Astrocyte of the cerebellum (primary cell): Measurements from ENCODE around the gene CAPN12.
"Not testable (repeated sequence)": the region's sequence is repeated elsewhere in the genome, so short reads cannot be mapped to it uniquely, and the experiment has no call there.

ENCODE experiments used
- DNase-seq: peaks from one replicate; pipeline ENCODE4 v3.0.0-alpha.2; 2011; ENCODE audit warnings: low read depth
- H3K4me3 ChIP-seq: 2 replicates; pipeline ENCODE4 v1.5.1; 2011; ENCODE audit warnings: mild to moderate bottlenecking, low read depth, low read length, moderate library complexity
- in situ Hi-C: cut with HindIII; loops from 2 replicates; pipeline ENCODE4 v1.10.0; 2017; ENCODE audit warnings: low sequenced_read_pairs
- TF ChIP-seq, protein P1 (sequence below): IDR thresholded peaks from 2 replicates; pipeline ENCODE4 v1.5.1; 2012; ENCODE audit warnings: low read length, low read depth, moderate library complexity, mild to moderate bottlenecking; ENCODE audit errors: missing control alignments

CAPN12 gene

DNA sequence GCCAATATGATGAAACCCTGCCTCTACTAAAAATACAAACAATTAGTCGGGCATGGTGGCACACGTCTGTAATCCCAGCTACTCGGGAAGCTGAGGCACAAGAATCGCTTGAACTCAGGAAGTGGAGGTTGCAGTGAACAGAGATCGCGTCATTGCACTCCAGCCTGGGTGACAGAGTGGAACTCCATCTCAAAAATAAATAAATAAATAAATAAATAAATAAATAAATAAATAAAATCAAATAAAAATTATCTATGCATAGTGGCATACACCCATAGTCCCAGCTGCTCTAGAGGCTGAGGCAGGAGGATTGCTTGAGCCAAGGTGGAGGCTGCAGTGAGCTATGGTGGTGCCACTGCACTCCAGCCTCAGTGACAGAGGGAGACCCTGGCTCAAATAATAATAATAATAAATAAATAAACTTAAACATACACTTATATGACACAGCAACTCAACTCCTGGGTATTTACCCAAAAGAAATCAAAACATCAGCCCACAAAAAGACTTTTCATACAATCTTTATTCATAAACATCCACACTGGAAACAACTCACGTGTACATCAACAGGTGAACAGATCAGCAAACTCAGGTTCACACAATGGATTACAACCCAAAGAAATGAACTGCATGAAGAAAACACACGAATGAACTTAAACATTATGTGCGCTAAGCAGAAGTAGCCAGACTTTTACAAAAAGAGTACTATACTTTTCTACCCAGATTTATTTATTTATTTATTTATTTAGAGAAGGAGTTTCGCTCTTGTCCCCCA is 22.2 kb upstream of the CAPN12 start:
- TF ChIP-seq, protein P1, sequence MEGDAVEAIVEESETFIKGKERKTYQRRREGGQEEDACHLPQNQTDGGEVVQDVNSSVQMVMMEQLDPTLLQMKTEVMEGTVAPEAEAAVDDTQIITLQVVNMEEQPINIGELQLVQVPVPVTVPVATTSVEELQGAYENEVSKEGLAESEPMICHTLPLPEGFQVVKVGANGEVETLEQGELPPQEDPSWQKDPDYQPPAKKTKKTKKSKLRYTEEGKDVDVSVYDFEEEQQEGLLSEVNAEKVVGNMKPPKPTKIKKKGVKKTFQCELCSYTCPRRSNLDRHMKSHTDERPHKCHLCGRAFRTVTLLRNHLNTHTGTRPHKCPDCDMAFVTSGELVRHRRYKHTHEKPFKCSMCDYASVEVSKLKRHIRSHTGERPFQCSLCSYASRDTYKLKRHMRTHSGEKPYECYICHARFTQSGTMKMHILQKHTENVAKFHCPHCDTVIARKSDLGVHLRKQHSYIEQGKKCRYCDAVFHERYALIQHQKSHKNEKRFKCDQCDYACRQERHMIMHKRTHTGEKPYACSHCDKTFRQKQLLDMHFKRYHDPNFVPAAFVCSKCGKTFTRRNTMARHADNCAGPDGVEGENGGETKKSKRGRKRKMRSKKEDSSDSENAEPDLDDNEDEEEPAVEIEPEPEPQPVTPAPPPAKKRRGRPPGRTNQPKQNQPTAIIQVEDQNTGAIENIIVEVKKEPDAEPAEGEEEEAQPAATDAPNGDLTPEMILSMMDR, result no peak
- DNase-seq, result no peak

DNA sequence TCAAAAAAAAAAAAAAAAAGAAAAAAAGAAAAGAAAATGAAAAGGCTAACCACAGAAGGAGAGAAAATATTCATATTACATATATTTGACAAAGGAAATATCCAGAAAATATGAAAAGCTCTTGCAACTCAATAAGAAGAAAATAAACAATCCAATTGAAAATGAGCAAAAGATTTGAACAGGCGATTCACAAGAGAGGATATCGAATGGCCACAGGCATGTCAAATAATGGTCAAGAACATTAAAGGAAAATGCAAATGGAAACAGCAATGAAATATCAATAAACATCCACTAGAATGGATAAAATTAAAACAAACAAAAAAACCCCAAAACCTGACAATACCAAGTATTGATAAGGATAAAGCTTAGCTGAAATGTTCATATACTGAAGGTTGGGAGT is 20.9 kb upstream of the CAPN12 start:
- DNase-seq, result no peak
- in situ Hi-C loops, result no loop called here

More for the DNA sequence above, 22.2 kb upstream of the CAPN12 start:
- H3K4me3 ChIP-seq, result no peak overlapping the region
- in situ Hi-C loops, result no loop called here

DNA sequence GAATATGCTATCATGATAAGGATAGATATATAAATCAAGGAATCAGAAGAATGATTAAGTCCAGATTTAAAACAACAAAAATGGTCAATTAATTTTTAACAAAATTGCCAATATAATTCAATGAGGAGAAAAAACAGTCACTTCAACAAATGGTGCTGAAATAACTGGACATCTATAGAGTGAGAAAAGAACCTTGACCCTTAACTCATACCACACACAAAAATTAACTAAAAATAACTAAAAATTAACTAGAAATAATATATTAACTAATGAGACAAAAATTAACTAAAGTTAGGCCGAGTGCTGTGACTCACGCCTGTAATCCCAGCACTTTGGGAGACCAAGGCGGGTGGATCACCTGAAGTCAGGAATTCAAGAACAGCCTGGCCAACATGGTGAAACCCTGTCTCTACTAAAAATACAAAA is 19.5 kb upstream of the CAPN12 start:
- in situ Hi-C loops, result no loop called here
- no peak overlapping the region for H3K4me3 ChIP-seq
- no peak for DNase-seq
- TF ChIP-seq, protein P1, result no peak

More for the DNA sequence above, 20.9 kb upstream of the CAPN12 start:
- no peak overlapping the region for H3K4me3 ChIP-seq
- TF ChIP-seq, protein P1, result no peak

DNA sequence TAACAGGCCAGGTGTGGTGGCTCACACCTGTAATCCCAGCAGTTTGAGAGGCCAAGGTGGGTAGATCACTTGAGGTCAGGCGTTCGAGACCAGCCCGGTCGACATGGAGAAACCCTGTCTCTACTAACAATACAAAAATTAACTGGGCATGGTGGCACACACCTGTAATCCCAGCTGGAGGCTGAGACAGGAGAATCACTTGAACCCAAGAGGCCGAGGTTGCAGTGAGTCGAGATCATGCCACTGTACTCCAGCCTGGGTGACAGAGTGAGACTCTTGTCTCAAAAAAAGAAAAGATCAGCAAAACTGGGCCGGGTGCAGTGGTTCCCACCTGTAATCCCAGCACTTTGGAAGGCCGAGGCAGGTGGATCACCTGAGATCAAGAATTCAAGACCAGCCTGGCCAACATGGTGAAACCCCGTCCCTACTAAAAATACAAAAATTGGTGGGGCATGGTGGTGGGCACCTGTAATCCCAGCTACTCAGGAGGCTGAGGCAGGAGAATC is 17.7 kb upstream of the CAPN12 start:
- DNase-seq, H3K4me3 ChIP-seq, in situ Hi-C loops: not testable (repeated sequence)

DNA sequence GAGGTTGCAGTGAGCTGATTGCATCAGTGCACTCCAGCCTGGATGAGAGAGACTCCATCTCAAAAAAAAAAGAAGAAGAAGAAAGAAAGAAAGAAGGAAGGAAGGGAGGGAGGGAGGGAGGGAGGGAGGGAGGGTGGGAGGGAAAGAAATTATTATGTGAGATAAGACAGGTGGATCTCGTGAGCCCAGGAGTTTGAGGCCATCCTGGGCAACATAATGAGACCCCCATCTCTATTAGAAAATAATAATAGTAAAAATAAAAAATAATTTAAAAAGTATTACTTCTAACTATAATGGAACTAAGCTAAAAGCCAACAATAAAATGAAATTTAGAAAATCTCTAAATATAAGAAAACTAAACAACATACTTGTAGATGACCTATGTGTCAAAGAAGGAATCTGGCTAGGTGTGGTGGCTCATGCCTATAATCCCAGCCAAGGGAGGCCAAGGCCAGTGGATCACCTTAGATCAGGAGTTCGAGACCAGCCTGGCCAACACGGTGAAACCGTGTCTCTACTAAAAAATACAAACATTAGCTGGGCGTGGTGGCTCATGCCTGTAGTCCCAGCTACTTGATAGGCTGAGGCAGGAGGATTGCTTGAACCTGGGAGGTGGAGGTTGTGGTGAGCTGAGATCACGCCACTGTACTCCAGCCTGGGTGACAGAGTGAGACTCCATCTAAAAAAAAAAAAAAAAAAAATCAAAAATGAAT is 16.7 kb upstream of the CAPN12 start:
- in situ Hi-C loops, H3K4me3 ChIP-seq, DNase-seq: not testable (repeated sequence)

DNA sequence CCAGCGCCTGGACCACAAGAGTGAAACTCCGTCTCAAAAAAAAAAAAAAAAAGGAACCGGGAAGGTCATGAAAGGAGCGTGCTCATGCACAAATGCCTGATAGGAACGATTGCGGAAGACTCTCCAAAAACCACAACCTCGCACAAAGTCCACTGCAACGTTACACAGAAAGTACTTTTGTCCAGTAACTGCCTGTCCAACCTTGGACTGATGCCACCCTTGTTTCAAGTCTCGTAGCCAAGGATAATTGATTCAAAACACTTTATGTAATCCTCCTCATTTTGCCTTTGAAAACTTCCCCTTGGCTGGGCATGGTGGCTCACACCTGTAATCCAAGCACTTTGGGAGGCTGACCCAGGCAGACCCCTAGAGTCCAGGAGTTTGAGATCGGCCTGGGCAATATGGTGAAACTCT is 15.3 kb upstream of the CAPN12 start:
- no peak overlapping the region for H3K4me3 ChIP-seq
- TF ChIP-seq, protein P1, result no peak
- in situ Hi-C loops, result no loop called here
- no peak for DNase-seq

DNA sequence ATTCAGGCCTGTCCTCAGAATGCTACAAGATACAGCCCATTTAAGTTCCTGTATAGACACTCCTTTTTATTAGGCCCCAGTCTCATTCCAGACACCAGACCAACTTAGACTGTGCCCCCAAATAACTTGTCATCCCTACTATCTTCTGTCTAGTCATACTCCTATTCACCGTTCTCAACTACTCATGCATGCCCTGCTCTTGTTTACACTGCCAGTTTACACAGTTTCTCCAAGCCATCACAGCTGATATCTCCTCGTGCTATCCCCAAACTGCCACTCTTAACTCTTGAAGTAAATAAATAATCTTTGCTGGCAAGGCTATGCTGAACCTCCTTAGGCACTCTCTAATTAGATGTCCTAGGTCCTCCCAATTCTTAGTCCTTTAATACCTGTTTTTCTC is 9.9 kb upstream of the CAPN12 start:
- in situ Hi-C loops, H3K4me3 ChIP-seq, DNase-seq: not testable (repeated sequence)

DNA sequence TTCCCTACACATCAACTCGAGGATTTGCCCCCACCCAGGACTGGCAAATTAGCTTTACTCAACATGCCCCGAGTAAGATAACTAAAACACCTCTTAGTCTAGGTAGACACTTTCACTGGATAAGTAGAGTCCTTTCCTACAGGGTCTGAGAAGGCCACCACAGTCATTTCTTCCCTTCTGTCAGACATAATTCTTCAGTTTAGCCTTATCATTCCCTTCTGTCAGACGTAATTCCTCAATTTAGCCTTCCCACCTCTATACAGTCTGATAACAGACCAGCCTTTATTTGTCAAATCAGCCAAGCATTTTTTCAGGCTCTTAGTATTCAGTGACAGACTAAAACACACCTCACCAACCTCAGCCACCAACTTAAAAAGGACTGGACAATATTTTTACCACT is 9.5 kb upstream of the CAPN12 start:
- in situ Hi-C loops, DNase-seq, H3K4me3 ChIP-seq: not testable (repeated sequence)
